GM19324 (cell line): Measurements from ENCODE around the gene VPS26B.
A peak's percentile ranks its signal among the peaks of the same experiment; 100 is the strongest.
"Not testable (repeated sequence)": the region's sequence is repeated elsewhere in the genome, so short reads cannot be mapped to it uniquely, and the experiment has no call there.

Experiments
- ATAC-seq: cut with Tn5 transposase; IDR thresholded peaks from one replicate; pipeline ENCODE4 v1.9.1; 2021; ENCODE audit warnings: mild to moderate bottlenecking, moderate library complexity; ENCODE audit not compliant: unreplicated experiment, low FRiP score

VPS26B gene

GRCh38 chr11:134254433-134255183 is 30.1 kb downstream of the VPS26B start:
- ATAC-seq = no peak

GRCh38 chr11:134255184-134255561 is 30.7 kb downstream of the VPS26B start:
- not testable (repeated sequence) for ATAC-seq

- ATAC-seq = no peak
These were observed 32.6 kb downstream of the VPS26B start for GRCh38 chr11:134257101-134257500.

- ATAC-seq = no peak
These were observed 34.1 kb downstream of the VPS26B start for GRCh38 chr11:134258577-134258976.

- ATAC-seq = no peak
These were observed 36.0 kb downstream of the VPS26B start for GRCh38 chr11:134260503-134260902.

- no peak for ATAC-seq
These were observed 36.5 kb downstream of the VPS26B start for GRCh38 chr11:134260983-134261382.

- ATAC-seq = no peak
These were observed 37.4 kb downstream of the VPS26B start for GRCh38 chr11:134261626-134262488.

GRCh38 chr11:134264966-134265764 is 40.7 kb downstream of the VPS26B start:
- no peak for ATAC-seq

- no peak for ATAC-seq
These were observed 42.0 kb downstream of the VPS26B start for GRCh38 chr11:134266440-134266839.

GRCh38 chr11:134266841-134267251 is 42.4 kb downstream of the VPS26B start:
- ATAC-seq = no peak

- no peak for ATAC-seq
These were observed 43.0 kb downstream of the VPS26B start for GRCh38 chr11:134267461-134267860.

- ATAC-seq = no peak
These were observed 43.5 kb downstream of the VPS26B start for GRCh38 chr11:134267966-134268365.

- ATAC-seq = no peak
These were observed 45.8 kb downstream of the VPS26B start for GRCh38 chr11:134270250-134270714.

GRCh38 chr11:134271978-134272377 is 47.5 kb downstream of the VPS26B start:
- ATAC-seq = no peak

- ATAC-seq = no peak
These were observed 48.2 kb downstream of the VPS26B start for GRCh38 chr11:134272381-134273316.

- no peak for ATAC-seq
These were observed 48.8 kb downstream of the VPS26B start for GRCh38 chr11:134273317-134273712.

- no peak for ATAC-seq
These were observed 50.7 kb downstream of the VPS26B start for GRCh38 chr11:134275188-134275533.

- ATAC-seq = peak; percentile 73
These were observed 51.3 kb downstream of the VPS26B start, which contains the start of gene GLB1L3 for GRCh38 chr11:134275534-134276395. Gene GLB1L3, plus strand, starts transcription at chr11:134276379. Its CDS starts 362 bp downstream, at chr11:134276741.
